WTC11 (cell line): ENCODE measurements around the gene GLYATL2. TPM values are rescaled to one million over a fixed set of nuclear protein-coding genes. Genes with fewer than 3 reads are reported as not detected.

ENCODE experiments used
- ATAC-seq: fragments of 200-7000 bp; cut with Tn5 transposase; 2 replicates; pipeline ENCODE4 v1.10.0; 2021; ENCODE audit warnings: mild to moderate bottlenecking, moderate library complexity
- CTCF ChIA-PET: fragments of 300-600 bp; sonication (Branson Sonifier 250); formaldehyde crosslinking; loops from one replicate; lab custom pipeline; 2021; ENCODE audit warnings: antibody characterized with exemption; lab: Charles Lee
- POLR2A ChIA-PET: fragments of 350-600 bp; sonication (Branson Sonifier 250); formaldehyde crosslinking; loops from one replicate; lab custom pipeline; 2021; ENCODE audit warnings: antibody characterized with exemption; lab: Charles Lee
- DNase-seq: peaks from one replicate; pipeline ENCODE4 v3.0.0; 2021; ENCODE audit warnings: low spot score
- H3K27ac Mint-ChIP-seq: 2 replicates; pipeline ENCODE4 v1.8.0; 2021; ENCODE audit warnings: mixed read lengths
- H3K27me3 Mint-ChIP-seq: 2 replicates; pipeline ENCODE4 v1.8.0; 2021; ENCODE audit warnings: low read depth, mild to moderate bottlenecking, moderate library complexity, mixed read lengths
- H3K36me3 Mint-ChIP-seq: 2 replicates; pipeline ENCODE4 v1.8.0; 2021; ENCODE audit warnings: mixed read lengths
- H3K4me1 Mint-ChIP-seq: 2 replicates; pipeline ENCODE4 v1.8.0; 2022; ENCODE audit warnings: mixed read lengths
- H3K4me3 Mint-ChIP-seq: 2 replicates; pipeline ENCODE4 v1.8.0; 2021; ENCODE audit warnings: mild to moderate bottlenecking, moderate library complexity, mixed read lengths
- H3K9me3 Mint-ChIP-seq: 2 replicates; pipeline ENCODE4 v1.8.0; 2021; ENCODE audit warnings: mixed read lengths
- AFF4 ChIP-seq: sonication (generic); formaldehyde crosslinking; IDR thresholded peaks from 2 replicates; pipeline ENCODE4 v1.8.1; 2023; ENCODE audit warnings: mild to moderate bottlenecking, missing genetic modification reagents, borderline replicate concordance
- ATF3 ChIP-seq: sonication (generic); formaldehyde crosslinking; conservative IDR thresholded peaks from 2 replicates; pipeline ENCODE4 v1.8.1; 2022; ENCODE audit warnings: mild to moderate bottlenecking, missing genetic modification reagents
- ATF6 ChIP-seq: sonication (generic); formaldehyde crosslinking; IDR thresholded peaks from 2 replicates; pipeline ENCODE4 v1.8.1; 2023; ENCODE audit warnings: mild to moderate bottlenecking, missing genetic modification reagents
- CBFB ChIP-seq: sonication (generic); formaldehyde crosslinking; IDR thresholded peaks from 2 replicates; pipeline ENCODE4 v1.8.1; 2022; ENCODE audit warnings: mild to moderate bottlenecking, low read depth, missing genetic modification reagents
- E2F1 ChIP-seq: sonication (generic); formaldehyde crosslinking; IDR thresholded peaks from 2 replicates; pipeline ENCODE4 v1.8.0; 2022; ENCODE audit warnings: mild to moderate bottlenecking, missing genetic modification reagents
- E2F5 ChIP-seq: sonication (generic); formaldehyde crosslinking; IDR thresholded peaks from 2 replicates; pipeline ENCODE4 v1.8.1; 2022; ENCODE audit warnings: mild to moderate bottlenecking, moderate library complexity, missing genetic modification reagents
- ELF4 ChIP-seq: sonication (generic); formaldehyde crosslinking; IDR thresholded peaks from 2 replicates; pipeline ENCODE4 v1.8.1; 2022; ENCODE audit warnings: low read depth, mild to moderate bottlenecking, moderate library complexity, missing genetic modification reagents
- FOXP1 ChIP-seq: sonication (generic); formaldehyde crosslinking; IDR thresholded peaks from 2 replicates; pipeline ENCODE4 v1.8.0; 2022; ENCODE audit warnings: missing genetic modification reagents, mild to moderate bottlenecking, moderate library complexity, borderline replicate concordance
- GABPB1 ChIP-seq: sonication (generic); formaldehyde crosslinking; IDR thresholded peaks from 2 replicates; pipeline ENCODE4 v1.8.1; 2023; ENCODE audit warnings: mild to moderate bottlenecking, missing genetic modification reagents
- IRF2 ChIP-seq: sonication (generic); formaldehyde crosslinking; IDR thresholded peaks from 2 replicates; pipeline ENCODE4 v1.8.0; 2022; ENCODE audit warnings: low read depth, missing genetic modification reagents, borderline replicate concordance
- PRDM15 ChIP-seq: sonication (generic); formaldehyde crosslinking; IDR thresholded peaks from 2 replicates; pipeline ENCODE4 v1.8.0; 2022; ENCODE audit warnings: missing genetic modification reagents
- TEAD1 ChIP-seq: sonication (generic); formaldehyde crosslinking; IDR thresholded peaks from 2 replicates; pipeline ENCODE4 v1.8.0; 2022; ENCODE audit warnings: mild to moderate bottlenecking, missing genetic modification reagents
- ZNF232 ChIP-seq: sonication (generic); formaldehyde crosslinking; IDR thresholded peaks from 2 replicates; pipeline ENCODE4 v1.8.0; 2022; ENCODE audit warnings: mild to moderate bottlenecking, missing genetic modification reagents
- ZNF425 ChIP-seq: fragments of 250-450 bp; sonication (Bioruptor Pico); conservative IDR thresholded peaks from 2 replicates; pipeline ENCODE4 v1.9.0; 2021; ENCODE audit warnings: mild to moderate bottlenecking
- total RNA-seq: library from RNA; stranded (reverse); gene quantifications from 3 replicates; pipeline ENCODE4 v1.2.3, GENCODE V29; 2021

The GLYATL2 gene
- total RNA-seq, 1 experiment from 2014 or later: 0.20 TPM

- H3K27me3 Mint-ChIP-seq: peaks cover 20% of the 10 kb centered on the region; the same call in 1 of the 2 replicates
- no peak for ATAC-seq
- POLR2A ChIA-PET: no interaction called here
- DNase-seq: no peak
- no peak for TF ChIP-seq GABPB1 (CRISPR knock-in tag)
- no peak for TF ChIP-seq ZNF425 (CRISPR knock-in tag)
- TF ChIP-seq PRDM15 (CRISPR knock-in tag): no peak
- TF ChIP-seq E2F5: no peak
- no peak for TF ChIP-seq IRF2 (CRISPR knock-in tag)
- TF ChIP-seq TEAD1 (CRISPR knock-in tag): no peak
- no peak for TF ChIP-seq ATF3 (CRISPR knock-in tag)
- TF ChIP-seq ZNF232 (CRISPR knock-in tag): no peak
- no peak for TF ChIP-seq AFF4 (CRISPR knock-in tag)
- TF ChIP-seq CBFB (CRISPR knock-in tag): no peak
- TF ChIP-seq ELF4 (CRISPR knock-in tag): no peak
- no peak for TF ChIP-seq E2F1 (CRISPR knock-in tag)
- TF ChIP-seq ATF6 (CRISPR knock-in tag): no peak
- no peak for TF ChIP-seq FOXP1 (CRISPR knock-in tag)
- CTCF ChIA-PET: no interaction called here
- H3K9me3 Mint-ChIP-seq: peaks cover 68% of the 10 kb centered on the region
- H3K36me3 Mint-ChIP-seq: peaks cover 28% of the 10 kb centered on the region
- H3K27ac Mint-ChIP-seq: no peak overlapping the region
- H3K4me1 Mint-ChIP-seq: no peaks in the 10 kb centered on the region
- H3K4me3 Mint-ChIP-seq: no peak overlapping the region
Observed at GRCh38 chr11:58864335-58864734, 19.8 kb upstream of the GLYATL2 start.
